Measurements from ENCODE around the gene FEM1A. TPM values are rescaled to one million over a fixed set of nuclear protein-coding genes. Genes with fewer than 3 reads are reported as not detected.

Gene FEM1A
- total RNA-seq, 1 experiment from 2014 or later, result 13.4 TPM

GRCh38 chr19:4847190-4847973 lies 55.8 kb downstream of the FEM1A start:
- H3K4me1 ChIP-seq (ENCODE audit: control insufficient read depth, insufficient read depth, low read length), result no peaks in the 10 kb centered on the region
- intact Hi-C loops (cut with micrococcal nuclease; ENCODE audit: unreplicated experiment) (no loop called here), in situ Hi-C loops (cut with HindIII; ENCODE audit: low pct_unique_long_range_greater_than_20kb, low sequenced_read_pairs) (no loop called here)
- TF ChIP-seq CTCF (IDR thresholded peaks at IDR 0.05) (no peak), SIN3A (IDR thresholded peaks at IDR 0.05; ENCODE audit: borderline replicate concordance, insufficient read depth, low read depth, low read length) (no peak), TCF7L2 (IDR thresholded peaks at IDR 0.05; ENCODE audit: low read depth, low read length) (no peak)
- DNase-seq (ENCODE audit: low read depth, low spot score), result no peak
- ChIA-PET CTCF (no interaction called here), POLR2A (no interaction called here)
- H3K4me3 ChIP-seq (ENCODE audit: low read depth in 2 of 2, low read length in 2 of 2), result no peak overlapping the region
- no peaks in the 10 kb centered on the region for H3K9me3 ChIP-seq (ENCODE audit: control insufficient read depth, insufficient read depth, low read depth, low read length)
- no TSS peak for BruUV-seq (replicated peaks)
- H3K36me3 ChIP-seq (ENCODE audit: control insufficient read depth, insufficient read depth, low read length), result peaks cover 2% of the 10 kb centered on the region; the same call in 1 of the 2 replicates
- H3K27ac ChIP-seq (ENCODE audit: low read length), result no peak overlapping the region
- no peaks in the 10 kb centered on the region for H3K27me3 ChIP-seq (ENCODE audit: control insufficient read depth, insufficient read depth, low read length)
- ATAC-seq, result no peak

- Histone ChIP-seq H3K27ac (ENCODE audit: low read length) (no peak overlapping the region), H3K4me1 (ENCODE audit: control insufficient read depth, insufficient read depth, low read length) (no peaks in the 10 kb centered on the region), H3K4me3 (ENCODE audit: low read depth in 2 of 2, low read length in 2 of 2) (no peak overlapping the region), H3K36me3 (ENCODE audit: control insufficient read depth, insufficient read depth, low read length) (peaks cover 2% of the 10 kb centered on the region; the same call in 1 of the 2 replicates), H3K9me3 (ENCODE audit: control insufficient read depth, insufficient read depth, low read depth, low read length) (no peaks in the 10 kb centered on the region), H3K27me3 (ENCODE audit: control insufficient read depth, insufficient read depth, low read length) (no peaks in the 10 kb centered on the region)
- POLR2A ChIA-PET, result no interaction called here
- ATAC-seq (no peak), DNase-seq (ENCODE audit: low read depth, low spot score) (no peak)
- CTCF ChIA-PET, result no interaction called here
- BruUV-seq (replicated peaks), result no TSS peak
- no peak for TF ChIP-seq CTCF (IDR thresholded peaks at IDR 0.05)
- TF ChIP-seq POLR2AphosphoS5 (IDR thresholded peaks at IDR 0.05; ENCODE audit: low read depth, low read length), result no peak
- TF ChIP-seq SIN3A (IDR thresholded peaks at IDR 0.05; ENCODE audit: borderline replicate concordance, insufficient read depth, low read depth, low read length), result no peak
- no peak for TF ChIP-seq REST (IDR thresholded peaks at IDR 0.05; ENCODE audit: insufficient read depth in 1 of 2, low read depth in 2 of 2, low read length in 1 of 2)
- TF ChIP-seq TCF7L2 (IDR thresholded peaks at IDR 0.05; ENCODE audit: low read depth, low read length), result no peak
- intact Hi-C loops (cut with micrococcal nuclease; ENCODE audit: unreplicated experiment) (no loop called here), in situ Hi-C loops (cut with HindIII; ENCODE audit: low pct_unique_long_range_greater_than_20kb, low sequenced_read_pairs) (no loop called here)
Observed at GRCh38 chr19:4849019-4849418, 57.5 kb downstream of the FEM1A start.

Small RNAs within 50 kb of the gene (microRNA-seq; reads per million reads assigned to microRNA genes)
- 0.95 reads per million for gene MIR7-3 (ENCODE audit: unreplicated experiment)

Other genes with a start within 250 kb of the FEM1A start
- gene SEMA6B, start 232.1 kb upstream of the FEM1A start, total RNA-seq (2021; ENCODE audit: unreplicated experiment), result 5.7 TPM
- 4.8 TPM for gene TNFAIP8L1, start 152.2 kb upstream of the FEM1A start, total RNA-seq (2021; ENCODE audit: unreplicated experiment)
- gene MYDGF, start 121.4 kb upstream of the FEM1A start, total RNA-seq (2021; ENCODE audit: unreplicated experiment), result 78.1 TPM
- 108 TPM for gene DPP9, start 67.9 kb upstream of the FEM1A start, total RNA-seq (2021; ENCODE audit: unreplicated experiment)
- gene TICAM1, start 40.0 kb downstream of the FEM1A start, total RNA-seq (2021; ENCODE audit: unreplicated experiment), result 12.2 TPM
- 157 TPM for gene PLIN3, start 75.9 kb downstream of the FEM1A start, total RNA-seq (2021; ENCODE audit: unreplicated experiment)
- not detected for gene ARRDC5, start 111.2 kb downstream of the FEM1A start, total RNA-seq (2021; ENCODE audit: unreplicated experiment)
- 53.6 TPM for gene UHRF1, start 117.8 kb downstream of the FEM1A start, total RNA-seq (2021; ENCODE audit: unreplicated experiment)
- 18.4 TPM for gene KDM4B, start 177.4 kb downstream of the FEM1A start, total RNA-seq (2021; ENCODE audit: unreplicated experiment)